Measurements from ENCODE around the gene SHBG. TPM values are rescaled to one million over a fixed set of nuclear protein-coding genes. Genes with fewer than 3 reads are reported as not detected.
"Not testable (repeated sequence)": the region's sequence is repeated elsewhere in the genome, so short reads cannot be mapped to it uniquely, and the experiment has no call there.

SHBG gene
- polyA plus RNA-seq, 5 donors, result 1.1 to 2.0 (median 1.2) TPM

GRCh38 chr17:7611635-7612293 is 18.2 kb upstream of the SHBG start:
- no peak for DNase-seq

- no peak for DNase-seq
These were observed 17.7 kb upstream of the SHBG start for GRCh38 chr17:7612294-7612640.

DNA sequence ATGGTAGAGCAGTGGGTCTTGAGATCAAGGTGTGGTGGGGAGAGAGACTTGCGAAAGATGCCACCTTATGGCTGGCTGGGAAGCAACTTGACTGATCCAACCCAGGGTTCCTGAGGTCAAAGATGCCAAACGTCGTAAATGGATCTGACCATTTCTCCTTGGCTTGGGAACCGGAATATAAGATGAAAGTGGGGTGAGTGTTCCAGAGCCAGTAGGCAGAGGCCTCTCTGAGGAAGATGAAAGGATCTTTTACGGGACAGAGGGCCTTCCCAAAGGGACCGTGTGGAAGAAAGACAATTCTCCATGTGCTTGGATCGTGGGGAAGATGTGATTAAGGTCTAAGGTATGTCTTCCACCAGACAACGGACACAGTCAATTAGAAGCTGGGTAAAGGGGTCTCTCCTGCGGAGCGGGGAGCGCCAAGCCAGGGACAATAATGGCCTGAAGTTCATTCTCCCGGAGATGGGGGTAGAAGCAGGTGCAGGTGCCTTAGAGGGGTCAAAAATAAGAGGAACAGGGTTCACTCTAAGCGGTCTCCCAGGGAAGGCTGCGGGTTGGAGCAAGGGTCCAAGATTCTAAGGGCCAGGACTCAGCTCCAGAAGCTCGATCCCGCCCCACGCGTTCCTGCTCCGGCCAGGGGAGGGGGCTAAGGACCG is 16.0 kb upstream of the SHBG start:
- no peak for DNase-seq

- DNase-seq, result peak; percentile 100
These were observed 15.3 kb upstream of the SHBG start, which contains the start of gene FXR2 for GRCh38 chr17:7614425-7615264. Gene FXR2, minus strand, starts transcription at chr17:7614897. Its CDS starts 365 bp downstream, at chr17:7614532.

DNA sequence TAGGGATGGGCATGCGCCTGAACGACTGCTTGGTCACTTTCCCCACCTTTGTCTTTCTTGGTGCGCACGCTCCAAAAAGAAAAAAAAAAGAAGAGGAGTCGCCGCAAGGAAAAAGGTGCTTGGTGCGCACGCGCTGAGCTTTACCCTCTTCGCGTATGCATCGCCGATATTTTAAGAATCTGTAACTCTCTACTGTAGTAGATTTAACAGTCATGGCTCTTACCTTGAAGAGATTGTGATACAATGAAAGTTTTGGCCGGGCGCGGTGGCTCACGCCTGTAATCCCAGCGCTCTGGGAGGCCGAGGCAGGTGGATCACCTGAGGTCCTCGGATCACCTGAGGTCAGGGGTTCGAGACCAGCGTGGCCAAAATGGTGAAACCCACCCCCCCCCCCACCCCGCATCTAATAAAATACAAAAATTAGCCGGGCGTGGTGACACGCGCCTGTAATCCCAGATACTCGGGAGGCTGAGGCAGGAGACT is 14.6 kb upstream of the SHBG start:
- no peak for DNase-seq

DNA sequence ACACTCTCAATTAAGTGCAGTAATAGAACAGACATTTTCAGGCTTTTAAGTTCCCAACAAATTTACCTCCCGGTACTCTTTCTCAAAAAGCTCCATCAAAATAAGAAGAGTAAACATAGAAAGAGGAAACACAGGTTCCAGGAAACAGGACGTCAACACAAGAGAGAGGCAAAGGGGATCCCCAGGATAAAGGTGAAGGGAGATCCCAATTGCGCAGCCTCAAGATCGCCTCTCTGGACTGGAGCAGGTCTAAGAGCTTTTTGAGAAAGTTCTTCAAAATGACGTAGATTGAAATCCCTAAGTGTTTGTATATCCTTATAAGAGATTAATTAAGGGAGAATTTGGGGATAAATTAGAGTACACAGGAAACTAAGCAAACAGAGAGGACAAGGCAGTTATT is 11.3 kb upstream of the SHBG start:
- DNase-seq, result no peak

GRCh38 chr17:7620835-7621234 is 9.1 kb upstream of the SHBG start:
- no peak for DNase-seq

- no peak for DNase-seq
These were observed 6.3 kb upstream of the SHBG start for GRCh38 chr17:7623661-7624060.

- DNase-seq, result not testable (repeated sequence)
These were observed 4.2 kb upstream of the SHBG start for GRCh38 chr17:7625749-7626148.

- DNase-seq, result no peak
These were observed 3.6 kb upstream of the SHBG start for GRCh38 chr17:7626307-7626706.

- no peak for DNase-seq
These were observed 3.0 kb upstream of the SHBG start for GRCh38 chr17:7626956-7627249.

DNA sequence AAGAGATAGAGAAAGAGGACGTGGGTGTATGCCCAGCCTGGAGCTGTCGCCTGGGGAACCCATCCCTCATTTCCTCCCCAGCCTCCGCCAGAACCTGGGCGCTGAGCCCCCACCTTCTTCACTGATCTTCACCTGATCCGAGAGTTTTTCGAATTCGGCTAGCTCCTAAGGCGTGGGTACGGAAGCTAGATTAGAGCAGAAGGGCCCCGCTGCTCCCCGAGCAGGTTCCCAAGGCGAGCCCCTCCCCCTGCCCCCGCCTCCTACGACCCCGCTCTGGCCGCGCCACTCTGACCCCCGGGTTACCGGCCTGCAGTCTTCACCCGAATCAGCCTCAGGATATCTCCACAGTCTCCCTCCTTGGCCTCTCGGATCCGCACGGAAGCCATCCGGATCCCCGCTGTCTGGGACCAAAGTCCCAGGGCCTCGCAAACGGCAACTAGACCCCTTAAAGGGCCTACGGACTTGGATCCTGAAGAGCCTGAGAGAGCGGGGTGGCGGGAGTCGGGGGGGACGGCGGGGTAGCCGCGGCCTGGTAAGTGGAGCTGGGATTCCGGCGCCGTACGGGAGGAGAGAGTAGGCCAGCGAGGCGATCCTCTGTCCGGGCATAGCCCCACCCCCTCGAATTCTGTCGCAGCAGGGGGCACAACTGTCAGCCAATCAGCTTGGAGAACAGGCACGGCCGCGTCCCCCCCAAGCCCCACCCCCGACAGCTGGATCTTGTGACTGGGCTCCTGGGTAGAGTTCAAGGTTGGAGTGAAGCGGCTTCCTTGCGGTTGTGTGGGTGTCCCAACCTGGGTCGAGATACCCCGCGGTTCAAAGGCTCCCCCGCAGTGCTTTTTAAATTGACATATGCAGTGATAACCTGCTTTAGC is 2.4 kb upstream of the SHBG start, which contains the start of gene SAT2:
Gene SAT2, minus strand, starts transcription at position 572 of the 872 bp plus-strand sequence. Its CDS starts 186 bp downstream, at position 386.
- DNase-seq, result peak; percentile 90 to 94

GRCh38 chr17:7631398-7632380 is 1.8 kb downstream of the SHBG start:
- no peak for DNase-seq

- DNase-seq, result no peak
These were observed 2.6 kb downstream of the SHBG start for GRCh38 chr17:7632492-7632894.

- DNase-seq, result no peak
These were observed 3.2 kb downstream of the SHBG start for GRCh38 chr17:7633093-7633492.

GRCh38 chr17:7634384-7634783 is 4.4 kb downstream of the SHBG start:
- peak; percentile 62 to 76 for DNase-seq

DNA sequence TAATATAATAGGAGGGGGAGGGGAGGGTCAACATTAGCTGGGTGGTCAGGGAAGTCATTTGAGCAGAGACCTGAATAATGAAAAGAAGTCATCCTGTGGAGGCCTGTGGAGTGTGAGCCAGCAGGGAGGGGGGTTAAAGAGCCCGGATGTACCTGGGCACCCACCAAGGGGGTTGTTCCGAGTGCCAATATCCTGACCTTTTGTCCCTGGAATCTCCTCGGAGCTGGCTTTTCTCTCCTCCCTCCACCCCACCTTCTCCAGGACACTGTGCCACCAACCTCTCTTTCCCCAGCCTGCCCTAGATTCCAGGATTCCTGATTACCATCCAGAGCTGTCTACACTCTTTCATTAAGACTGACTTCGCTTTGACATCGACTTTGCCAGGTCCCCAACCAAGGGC is 6.2 kb downstream of the SHBG start:
- no peak for DNase-seq

GRCh38 chr17:7640783-7641182 is 10.8 kb downstream of the SHBG start:
- DNase-seq, result no peak

DNA sequence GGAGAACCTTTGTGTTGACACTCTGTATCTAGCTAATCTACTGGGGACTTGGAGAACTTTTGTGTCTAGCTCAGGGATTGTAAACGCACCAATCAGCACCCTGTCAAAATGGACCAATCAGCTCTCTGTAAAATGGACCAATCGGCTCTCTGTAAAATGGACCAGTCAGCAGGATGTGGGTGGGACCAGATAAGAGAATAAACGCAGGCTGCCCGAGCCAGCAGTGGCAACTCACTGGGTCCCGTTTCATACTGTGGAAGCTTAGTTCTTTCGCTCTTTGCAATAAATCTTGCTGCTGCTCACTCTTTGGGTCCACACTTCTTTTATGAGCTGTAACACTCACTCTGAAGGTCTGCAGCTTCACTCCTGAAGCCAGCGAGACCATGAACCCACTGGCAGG is 11.7 kb downstream of the SHBG start:
- not testable (repeated sequence) for DNase-seq

DNA sequence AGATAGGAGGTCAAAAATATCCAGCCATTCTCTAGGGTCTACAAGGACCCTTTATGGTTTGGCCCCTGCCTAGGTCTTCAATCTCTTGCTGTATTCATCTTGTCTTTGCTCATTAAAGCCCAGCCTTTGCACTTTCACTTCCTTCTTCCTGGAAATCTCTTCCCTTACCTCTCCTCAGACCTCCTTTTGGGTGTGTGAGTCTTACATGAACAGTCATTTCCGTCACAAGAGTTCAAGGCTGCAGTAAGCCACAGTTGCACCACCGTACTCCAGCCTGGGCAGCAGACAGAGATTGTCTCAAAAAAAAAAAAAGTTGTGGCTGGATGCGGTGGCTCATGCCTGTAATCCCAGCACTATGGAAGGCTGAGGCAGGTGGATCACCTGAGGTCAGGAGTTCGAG is 14.8 kb downstream of the SHBG start:
- DNase-seq, result no peak

Data from right lung (tissue), 5 donors.